ENCODE measurements around the gene KARS1.
A peak's percentile ranks its signal among the peaks of the same experiment; 100 is the strongest.

Gene KARS1

DNA sequence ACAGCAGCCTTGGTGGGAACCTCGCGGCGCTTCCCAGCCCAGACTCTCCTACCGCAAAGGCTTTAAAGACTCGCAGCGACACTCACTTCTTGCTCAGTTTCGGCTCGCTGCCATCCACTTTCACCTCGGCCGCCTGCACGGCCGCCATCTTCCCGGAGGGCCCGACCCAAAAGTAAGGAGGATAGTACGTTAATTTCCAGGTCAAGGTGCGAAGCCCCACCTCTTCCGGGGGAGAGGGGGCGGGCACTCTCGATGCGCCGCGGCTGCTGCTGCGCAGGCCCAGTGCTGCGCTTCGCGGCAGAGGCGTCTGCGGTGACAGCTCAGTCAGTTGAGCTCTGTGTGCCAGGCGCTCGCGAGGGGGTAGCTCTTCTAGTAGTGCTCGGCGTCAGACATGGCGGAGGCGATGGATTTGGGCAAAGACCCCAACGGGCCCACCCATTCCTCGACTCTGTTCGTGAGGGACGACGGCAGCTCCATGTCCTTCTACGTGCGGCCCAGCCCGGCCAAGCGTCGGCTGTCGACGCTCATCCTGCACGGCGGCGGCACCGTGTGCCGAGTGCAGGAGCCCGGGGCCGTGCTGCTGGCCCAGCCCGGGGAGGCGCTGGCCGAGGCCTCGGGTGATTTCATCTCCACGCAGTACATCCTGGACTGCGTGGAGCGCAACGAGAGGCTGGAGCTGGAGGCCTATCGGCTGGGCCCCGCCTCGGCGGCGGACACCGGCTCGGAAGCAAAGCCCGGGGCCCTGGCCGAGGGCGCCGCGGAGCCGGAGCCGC lies at the start of gene KARS1, which contains the start of gene TERF2IP:
Gene KARS1 (minus strand): TSS at position 174 of the 773 bp plus-strand sequence. CDS start 26 bp downstream, at position 148.
Gene TERF2IP (plus strand): TSS at position 282 of the 773 bp plus-strand sequence. CDS start 110 bp downstream, at position 392.
- TF ChIP-seq, protein P1, sequence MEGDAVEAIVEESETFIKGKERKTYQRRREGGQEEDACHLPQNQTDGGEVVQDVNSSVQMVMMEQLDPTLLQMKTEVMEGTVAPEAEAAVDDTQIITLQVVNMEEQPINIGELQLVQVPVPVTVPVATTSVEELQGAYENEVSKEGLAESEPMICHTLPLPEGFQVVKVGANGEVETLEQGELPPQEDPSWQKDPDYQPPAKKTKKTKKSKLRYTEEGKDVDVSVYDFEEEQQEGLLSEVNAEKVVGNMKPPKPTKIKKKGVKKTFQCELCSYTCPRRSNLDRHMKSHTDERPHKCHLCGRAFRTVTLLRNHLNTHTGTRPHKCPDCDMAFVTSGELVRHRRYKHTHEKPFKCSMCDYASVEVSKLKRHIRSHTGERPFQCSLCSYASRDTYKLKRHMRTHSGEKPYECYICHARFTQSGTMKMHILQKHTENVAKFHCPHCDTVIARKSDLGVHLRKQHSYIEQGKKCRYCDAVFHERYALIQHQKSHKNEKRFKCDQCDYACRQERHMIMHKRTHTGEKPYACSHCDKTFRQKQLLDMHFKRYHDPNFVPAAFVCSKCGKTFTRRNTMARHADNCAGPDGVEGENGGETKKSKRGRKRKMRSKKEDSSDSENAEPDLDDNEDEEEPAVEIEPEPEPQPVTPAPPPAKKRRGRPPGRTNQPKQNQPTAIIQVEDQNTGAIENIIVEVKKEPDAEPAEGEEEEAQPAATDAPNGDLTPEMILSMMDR (IDR thresholded peaks at IDR 0.05; ENCODE audit: borderline replicate concordance, insufficient read depth, low read depth, low read length) = no peak

DNA sequence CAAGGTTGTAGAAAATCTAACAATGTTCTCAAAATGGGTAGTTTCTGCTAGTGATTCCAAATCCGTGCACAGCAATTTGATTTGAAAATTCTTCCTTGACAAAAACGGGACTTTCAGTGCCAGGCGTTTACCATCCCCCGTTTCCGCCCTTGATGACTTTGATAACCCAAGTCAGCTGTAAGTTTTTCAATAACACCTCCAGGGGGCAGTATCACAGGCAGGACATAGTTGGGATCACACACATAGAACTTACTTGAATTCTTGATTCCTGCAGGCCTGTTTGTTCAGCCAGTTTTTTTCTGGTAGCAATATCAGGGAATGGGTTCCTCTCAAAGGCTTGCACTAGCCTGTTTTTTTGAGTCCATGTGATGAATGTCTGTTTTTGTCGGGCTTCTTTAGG lies 48.2 kb upstream of the KARS1 start:
- H3K4me3 ChIP-seq (ENCODE audit: low read depth, low read length) = no peak overlapping the region
- TF ChIP-seq, protein P1 (IDR thresholded peaks at IDR 0.05; ENCODE audit: borderline replicate concordance, insufficient read depth, low read depth, low read length) = no peak

More for the DNA sequence above, at the start of gene KARS1, which contains the start of gene TERF2IP:
- peak within 1 kb of the TSS; percentile 98 for H3K4me3 ChIP-seq (ENCODE audit: low read depth, low read length)

DNA sequence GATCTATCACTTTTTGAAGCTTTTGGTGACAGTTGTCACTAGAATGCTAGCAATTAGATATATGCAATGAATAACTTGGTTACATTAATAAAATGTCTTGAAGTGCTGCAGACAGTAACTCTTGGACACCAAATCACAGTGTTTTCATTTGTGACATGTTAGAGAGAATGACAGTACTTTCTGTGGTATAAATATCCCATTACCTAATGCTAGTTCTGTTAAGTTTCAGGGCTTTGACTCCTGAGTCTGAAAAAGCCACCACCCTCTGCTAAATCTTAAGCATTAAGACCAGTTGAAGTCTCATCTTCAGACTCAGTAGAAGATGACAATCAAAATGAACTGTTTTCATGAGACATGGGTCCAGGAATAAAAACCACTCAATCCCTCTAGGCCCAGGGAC lies 39.9 kb upstream of the KARS1 start:
- TF ChIP-seq, protein P1 (IDR thresholded peaks at IDR 0.05; ENCODE audit: borderline replicate concordance, insufficient read depth, low read depth, low read length) = no peak
- H3K4me3 ChIP-seq (ENCODE audit: low read depth, low read length) = no peak overlapping the region

DNA sequence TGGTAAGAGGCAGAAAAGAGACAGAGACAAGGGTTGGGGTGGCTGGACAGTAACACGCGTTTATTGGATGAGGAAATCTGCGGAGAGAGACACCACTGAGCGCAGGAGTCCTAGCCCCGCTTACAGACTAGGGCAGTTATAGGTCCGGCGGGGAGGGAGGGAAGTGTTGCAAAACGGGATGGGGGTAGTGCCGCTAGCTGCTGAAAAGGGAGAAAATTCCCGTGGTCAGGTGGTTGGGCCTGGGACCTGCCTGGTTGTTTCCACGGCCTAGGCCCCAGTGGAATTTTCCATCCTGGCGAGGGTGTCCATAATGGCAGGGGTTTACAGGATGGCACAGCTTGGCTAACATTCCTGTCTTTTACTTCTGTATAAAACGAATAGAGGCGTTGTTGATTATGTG lies 34.8 kb upstream of the KARS1 start:
- no peak overlapping the region for H3K4me3 ChIP-seq (ENCODE audit: low read depth, low read length)
- TF ChIP-seq, protein P1 (IDR thresholded peaks at IDR 0.05; ENCODE audit: borderline replicate concordance, insufficient read depth, low read depth, low read length) = no peak

DNA sequence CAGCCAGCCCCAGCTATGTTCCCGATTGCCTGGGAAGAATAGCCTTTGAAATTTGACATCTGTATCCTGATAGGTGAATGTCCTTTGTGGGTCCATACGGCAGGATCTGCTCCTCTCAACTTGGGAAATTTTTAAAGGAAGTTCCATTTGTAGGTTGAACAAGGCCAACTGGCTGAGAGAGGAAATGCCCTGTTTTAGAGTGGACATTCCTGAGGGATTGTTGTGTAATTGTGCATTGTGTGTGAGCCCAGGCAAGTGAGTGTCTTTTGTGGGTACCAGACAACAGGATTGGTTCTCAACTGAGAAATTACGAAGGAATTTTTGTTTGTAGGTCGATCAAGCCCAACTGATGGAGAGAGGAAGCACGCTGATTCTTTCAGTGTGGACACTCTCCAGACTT lies 31.9 kb upstream of the KARS1 start:
- no peak overlapping the region for H3K4me3 ChIP-seq (ENCODE audit: low read depth, low read length)
- TF ChIP-seq, protein P1 (IDR thresholded peaks at IDR 0.05; ENCODE audit: borderline replicate concordance, insufficient read depth, low read depth, low read length) = no peak

DNA sequence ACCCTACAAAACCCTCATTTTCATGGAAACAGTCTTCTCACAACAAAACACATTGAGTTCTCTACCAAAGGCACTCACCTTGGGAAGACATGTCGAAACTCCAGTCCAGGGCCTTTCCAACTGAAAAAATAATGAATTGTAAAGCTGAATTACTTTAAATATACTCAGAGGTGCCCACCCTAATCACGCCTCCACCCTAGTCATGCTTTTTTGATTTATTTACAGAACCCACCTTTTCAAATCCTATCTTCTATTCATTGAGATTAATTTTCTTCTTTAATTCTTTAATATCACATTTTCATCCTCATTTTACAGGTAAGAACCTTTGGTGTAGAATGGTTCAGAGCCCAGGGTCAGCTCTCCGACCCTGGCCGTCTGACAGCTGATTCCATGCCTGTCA lies 29.4 kb upstream of the KARS1 start, which contains the start of gene CPHXL2:
Gene CPHXL2 (minus strand): TSS at position 101 of the 400 bp plus-strand sequence. CDS start 10 bp downstream, at position 91.
- TF ChIP-seq, protein P1 (IDR thresholded peaks at IDR 0.05; ENCODE audit: borderline replicate concordance, insufficient read depth, low read depth, low read length) = no peak
- no peak within 1 kb of the TSS for H3K4me3 ChIP-seq (ENCODE audit: low read depth, low read length)

DNA sequence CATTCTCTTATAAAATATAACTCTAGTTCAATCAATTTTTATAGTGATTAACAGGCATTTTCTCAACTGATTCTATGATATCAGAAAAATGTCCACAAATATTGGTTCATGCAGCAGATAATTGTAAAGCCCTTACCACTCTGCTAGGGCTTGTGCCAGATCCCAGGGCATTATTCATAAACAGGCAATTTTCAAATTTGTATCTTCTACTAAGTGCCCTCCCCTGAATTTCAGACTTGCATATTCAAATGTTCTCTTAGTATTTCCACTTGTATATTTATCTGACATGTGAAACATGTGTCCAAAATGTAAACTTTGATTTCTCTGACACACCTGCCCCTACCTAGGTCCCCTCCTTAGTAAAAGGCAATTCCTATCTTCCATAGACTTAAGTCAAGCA lies 20.0 kb upstream of the KARS1 start:
- H3K4me3 ChIP-seq (ENCODE audit: low read depth, low read length) = no peak overlapping the region
- TF ChIP-seq, protein P1 (IDR thresholded peaks at IDR 0.05; ENCODE audit: borderline replicate concordance, insufficient read depth, low read depth, low read length) = no peak
